Mesendoderm (in vitro differentiated cells): ENCODE measurements around the gene PPM1M.

Experiments used
- DNase-seq: peaks from one replicate; pipeline ENCODE4 v3.0.0; 2013
- H2AK5ac ChIP-seq: 2 replicates; pipeline ENCODE4 v1.6.1; 2013; ENCODE audit warnings: low read length, inconsistent platforms
- H2BK120ac ChIP-seq: 2 replicates; pipeline ENCODE4 v1.6.1; 2013; ENCODE audit warnings: low read depth, mild to moderate bottlenecking, low read length, moderate library complexity, mixed read lengths
- H2BK15ac ChIP-seq: replicated peaks from 2 replicates; pipeline ENCODE4 v1.6.1; 2013; ENCODE audit warnings: low read depth, mild to moderate bottlenecking, moderate library complexity
- H2BK5ac ChIP-seq: 2 replicates; pipeline ENCODE4 v1.6.1; 2013; ENCODE audit warnings: low read length, inconsistent platforms
- H3K18ac ChIP-seq: 2 replicates; pipeline ENCODE4 v1.6.1; 2013; ENCODE audit warnings: mild to moderate bottlenecking, low read length, mixed read lengths
- H3K23ac ChIP-seq: one replicate; pipeline ENCODE4 v1.6.1; 2013; ENCODE audit warnings: low read length
- H3K27ac ChIP-seq: 2 replicates; pipeline ENCODE4 v1.5.1; 2013; ENCODE audit warnings: low read depth, mild to moderate bottlenecking, inconsistent platforms, low read length, moderate library complexity
- H3K27me3 ChIP-seq: 2 replicates; pipeline ENCODE4 v1.6.1; 2013; ENCODE audit warnings: low read length, control low read depth, mild to moderate bottlenecking, inconsistent platforms; ENCODE audit not compliant: insufficient read depth, poor library complexity
- H3K36me3 ChIP-seq: 2 replicates; pipeline ENCODE4 v1.6.1; 2013; ENCODE audit warnings: low read length, inconsistent platforms; ENCODE audit not compliant: control insufficient read depth, insufficient read depth
- H3K4ac ChIP-seq: one replicate; pipeline ENCODE4 v1.6.1; 2013; ENCODE audit warnings: low read depth, mild to moderate bottlenecking, low read length, moderate library complexity
- H3K4me1 ChIP-seq: 2 replicates; pipeline ENCODE4 v1.6.1; 2013; ENCODE audit warnings: low read depth, low read length, inconsistent platforms; ENCODE audit not compliant: control insufficient read depth
- H3K4me2 ChIP-seq: 2 replicates; pipeline ENCODE4 v1.6.1; 2013; ENCODE audit warnings: low read length
- H3K4me3 ChIP-seq: 2 replicates; pipeline ENCODE4 v1.5.1; 2013; ENCODE audit warnings: mild to moderate bottlenecking, low read length
- H3K56ac ChIP-seq: one replicate; pipeline ENCODE4 v1.6.1; 2013; ENCODE audit warnings: low read length
- H3K79me1 ChIP-seq: 2 replicates; pipeline ENCODE4 v1.6.1; 2013; ENCODE audit warnings: low read length, inconsistent platforms
- H3K79me2 ChIP-seq: 2 replicates; pipeline ENCODE4 v1.6.1; 2013; ENCODE audit warnings: mild to moderate bottlenecking, low read length; ENCODE audit not compliant: control insufficient read depth, insufficient read depth
- H3K9ac ChIP-seq: 2 replicates; pipeline ENCODE4 v1.6.1; 2013; ENCODE audit warnings: low read length, inconsistent platforms
- H4K5ac ChIP-seq: one replicate; pipeline ENCODE4 v1.6.1; 2013; ENCODE audit warnings: low read length
- H4K8ac ChIP-seq: one replicate; pipeline ENCODE4 v1.6.1; 2013; ENCODE audit warnings: low read depth, mild to moderate bottlenecking, control low read depth, low read length, moderate library complexity
- WGBS: extraction: QIAGEN DNeasy Blood & Tissue Kit; methylation state at CpG from one replicate; pipeline ENCODE4 v1.1.7; 2013; ENCODE audit warnings: low lambda C conversion rate, missing lambda C conversion rate; ENCODE audit not compliant: insufficient coverage; ENCODE audit errors: extremely low coverage; 5-methylcytosine and 5-hydroxymethylcytosine counted together
- small RNA-seq: library from polyadenylated mRNA; stranded (forward); fragments of <200 nt; extraction: miRNeasy Mini kit (QIAGEN cat#:217004); gene quantifications from one replicate; pipeline ENCODE3, GENCODE V24; 2013; ENCODE audit not compliant: insufficient read depth

PPM1M gene

GRCh38 chr3:52298149-52299098, 52.9 kb downstream of the PPM1M start:
- Histone ChIP-seq H3K9ac (peak overlapping the region; percentile 61), H3K56ac (peak overlapping the region; percentile 76), H2BK120ac (no peak overlapping the region), H3K79me1 (no peaks in the 10 kb centered on the region), H4K5ac (no peak overlapping the region), H2BK5ac (no peak overlapping the region), H3K4me3 (no peak overlapping the region), H3K18ac (no peak overlapping the region), H2AK5ac (no peak overlapping the region), H3K79me2 (no peaks in the 10 kb centered on the region), H3K4me1 (peaks cover 11% of the 10 kb centered on the region), H3K4me2 (peak overlapping the region; percentile 42), H4K8ac (no peak overlapping the region), H3K4ac (no peak overlapping the region), H3K36me3 (no peaks in the 10 kb centered on the region), H3K27me3 (no peaks in the 10 kb centered on the region), H3K23ac (peak overlapping the region; percentile 9), H2BK15ac (no peak overlapping the region), H3K27ac (no peak overlapping the region)
- no CpG with 5 or more reads among the region's 17 CpGs for WGBS
- DNase-seq, result no peak

- Histone ChIP-seq H3K9ac (peak overlapping the region; percentile 49), H3K27me3 (no peaks in the 10 kb centered on the region), H3K79me1 (no peaks in the 10 kb centered on the region), H4K8ac (no peak overlapping the region), H3K36me3 (no peaks in the 10 kb centered on the region), H3K4ac (no peak overlapping the region), H2BK15ac (no peak overlapping the region), H3K27ac (no peak overlapping the region), H3K56ac (peak overlapping the region; percentile 76), H3K79me2 (no peaks in the 10 kb centered on the region), H3K4me1 (peaks cover 11% of the 10 kb centered on the region), H2BK5ac (no peak overlapping the region), H2BK120ac (no peak overlapping the region), H4K5ac (no peak overlapping the region), H3K18ac (no peak overlapping the region), H2AK5ac (peak overlapping the region; percentile 65), H3K4me3 (no peak overlapping the region), H3K4me2 (peak overlapping the region; percentile 78), H3K23ac (peak overlapping the region; percentile 94)
- no CpG with 5 or more reads among the region's 10 CpGs for WGBS
- DNase-seq, result no peak
Observed at GRCh38 chr3:52299247-52299878, 53.8 kb downstream of the PPM1M start.

Small RNAs within 50 kb of the gene (small RNA-seq; reads per million reads assigned to genes)
- gene MIR135A1 (3.0 reads per million, percentile 46 among the genes with 10 or more reads in this experiment), gene MIRLET7G (15.6 reads per million, percentile 90 among the genes with 10 or more reads in this experiment)
